Panc1 (cell line): ENCODE results near the gene SPINT1. TPM values are rescaled to one million over a fixed set of nuclear protein-coding genes. Genes with fewer than 3 reads are reported as not detected.

Experiments
- ATAC-seq: fragments of 200-7000 bp; cut with Tn5 transposase; 2 replicates; pipeline ENCODE4 v1.9.1; 2020; ENCODE audit warnings: mild to moderate bottlenecking, moderate library complexity
- BruUV-seq: library from RNA; stranded (reverse); fragments of 400-500 nt; replicated peaks from 2 replicates; lab custom pipeline; 2021; lab: Mats Ljungman, UMichigan
- CTCF ChIA-PET: fragments of 300-600 bp; sonication (Branson Sonifier 250); formaldehyde crosslinking; loops from one replicate; lab custom pipeline; 2022; ENCODE audit warnings: antibody characterized with exemption; lab: Charles Lee
- POLR2A ChIA-PET: fragments of 300-600 bp; sonication (Branson Sonifier 250); formaldehyde crosslinking; loops from one replicate; lab custom pipeline; 2022; ENCODE audit warnings: antibody characterized with exemption; lab: Charles Lee
- DNase-seq: peaks from one replicate; pipeline ENCODE4 v3.0.0-alpha.2; 2010; ENCODE audit warnings: low read depth, low spot score
- H3K27ac ChIP-seq: 2 replicates; pipeline ENCODE4 v1.5.1; 2011; ENCODE audit warnings: mild to moderate bottlenecking, low read length, inconsistent platforms
- H3K27me3 ChIP-seq: fragments of 200-500 bp; sonication (Bioruptor generic); 2 replicates; pipeline ENCODE4 v1.6.0; 2014; ENCODE audit warnings: low read length, inconsistent platforms; ENCODE audit not compliant: control insufficient read depth, insufficient read depth
- H3K36me3 ChIP-seq: fragments of 200-500 bp; sonication (Bioruptor generic); 2 replicates; pipeline ENCODE4 v1.5.1; 2014; ENCODE audit warnings: inconsistent platforms, mild to moderate bottlenecking, low read length, moderate library complexity; ENCODE audit not compliant: control insufficient read depth, insufficient read depth
- H3K4me1 ChIP-seq: 2 replicates; pipeline ENCODE4 v1.5.1; 2011; ENCODE audit warnings: inconsistent platforms, mild to moderate bottlenecking, low read length, moderate library complexity; ENCODE audit not compliant: control insufficient read depth, insufficient read depth
- H3K4me3 ChIP-seq, 2 experiments: 2 replicates each; pipeline ENCODE4 v1.5.1; 2011 to 2012; ENCODE audit warnings: low read depth in 2 of 2, low read length in 2 of 2, mild to moderate bottlenecking in 2 of 2, inconsistent platforms in 1 of 2, moderate library complexity in 1 of 2
- H3K9me3 ChIP-seq: fragments of 200-500 bp; sonication (Bioruptor generic); 2 replicates; pipeline ENCODE4 v1.5.1; 2014; ENCODE audit warnings: low read depth, mild to moderate bottlenecking, inconsistent platforms, low read length, moderate library complexity; ENCODE audit not compliant: control insufficient read depth, insufficient read depth
- CTCF ChIP-seq: fragments of 450-650 bp; IDR thresholded peaks from 2 replicates; pipeline ENCODE4 v1.5.1; 2017; ENCODE audit warnings: mild to moderate bottlenecking
- POLR2AphosphoS5 ChIP-seq: IDR thresholded peaks from 2 replicates; pipeline ENCODE4 v1.6.1; 2012; ENCODE audit warnings: mild to moderate bottlenecking, low read depth, low read length, moderate library complexity
- REST ChIP-seq, 2 experiments: IDR thresholded peaks; 2 replicates each; pipeline ENCODE4 v1.6.1; 2011 to 2012; ENCODE audit warnings: low read depth in 2 of 2, control low read depth in 1 of 2, low read length in 1 of 2, mild to moderate bottlenecking in 1 of 2, moderate library complexity in 1 of 2; ENCODE audit not compliant: insufficient read depth in 1 of 2
- SIN3A ChIP-seq: IDR thresholded peaks from 2 replicates; pipeline ENCODE4 v1.6.1; 2012; ENCODE audit warnings: low read depth, mild to moderate bottlenecking, low read length, moderate library complexity, borderline replicate concordance; ENCODE audit not compliant: insufficient read depth
- TCF7L2 ChIP-seq: IDR thresholded peaks from 2 replicates; pipeline ENCODE4 v1.6.1; 2011; ENCODE audit warnings: mild to moderate bottlenecking, low read depth, low read length, inconsistent platforms
- in situ Hi-C: cut with HindIII; loops from 2 replicates; pipeline ENCODE4 v1.10.0; 2016; ENCODE audit warnings: low sequenced_read_pairs, low pct_unique_long_range_greater_than_20kb
- intact Hi-C: fragments of 100-400 bp; cut with micrococcal nuclease; formaldehyde crosslinking; loops from one replicate; pipeline ENCODE4 v1.10.0; 2022; ENCODE audit not compliant: unreplicated experiment
- total RNA-seq: library from RNA; stranded (reverse); gene quantifications from one replicate; pipeline ENCODE4 v1.2.1, GENCODE V29; 2021; ENCODE audit not compliant: unreplicated experiment

Gene SPINT1
- total RNA-seq, 1 experiment from 2014 or later, result 32.7 TPM

- no peak for ATAC-seq
- Histone ChIP-seq H3K4me3 (no peak overlapping the region), H3K9me3 (no peaks in the 10 kb centered on the region), H3K4me1 (peaks cover 20% of the 10 kb centered on the region), H3K27me3 (no peaks in the 10 kb centered on the region), H3K36me3 (no peaks in the 10 kb centered on the region), H3K27ac (no peak overlapping the region)
- ChIA-PET POLR2A (no interaction called here), CTCF (no interaction called here)
- intact Hi-C loops, result no loop called here
- BruUV-seq, result no TSS peak
- DNase-seq, result no peak
- TF ChIP-seq POLR2AphosphoS5, result no peak
- TF ChIP-seq REST (IDR thresholded peaks at IDR 0.05; ENCODE audit: insufficient read depth in 1 of 2, low read depth in 2 of 2, low read length in 1 of 2), result no peak
- TF ChIP-seq TCF7L2, result no peak
- TF ChIP-seq SIN3A, result no peak
- no peak for TF ChIP-seq CTCF
- in situ Hi-C loops, result no loop called here
These were observed 22.7 kb upstream of the SPINT1 start for GRCh38 chr15:40821195-40821594.

GRCh38 chr15:40823572-40824343 lies 20.1 kb upstream of the SPINT1 start:
- POLR2A ChIA-PET, result no interaction called here
- BruUV-seq, result no TSS peak
- CTCF ChIA-PET, result interaction anchor here (0.7 kb wide), 1 partner anchor 15 kb away, joined by 6 read pairs; no protein-coding TSS in a partner anchor
- peak; percentile 82 for ATAC-seq
- Histone ChIP-seq H3K36me3 (no peaks in the 10 kb centered on the region), H3K9me3 (no peaks in the 10 kb centered on the region), H3K4me3 (no peak overlapping the region), H3K27me3 (no peaks in the 10 kb centered on the region), H3K4me1 (peaks cover 26% of the 10 kb centered on the region), H3K27ac (peak overlapping the region; percentile 50)
- DNase-seq, result peak; percentile 24
- in situ Hi-C loops (no loop called here), intact Hi-C loops (no loop called here)
- TF ChIP-seq REST (IDR thresholded peaks at IDR 0.05; ENCODE audit: insufficient read depth in 1 of 2, low read depth in 2 of 2, low read length in 1 of 2) (no peak), CTCF (no peak), SIN3A (no peak), TCF7L2 (no peak), POLR2AphosphoS5 (no peak)
